HEK293 (cell line): ENCODE measurements around the gene CSPG4.

ENCODE experiments used
- CTCF ChIA-PET: fragments of 350-600 bp; formaldehyde crosslinking; extraction: SDS; loops from one replicate; lab custom pipeline; 2021; ENCODE audit warnings: antibody characterized with exemption; lab: Yijun Ruan, JAX
- POLR2A ChIA-PET: fragments of 300-600 bp; formaldehyde crosslinking; extraction: SDS; loops from one replicate; lab custom pipeline; 2020; ENCODE audit warnings: antibody characterized with exemption, inconsistent platforms; lab: Yijun Ruan, JAX
- H3K27ac ChIP-seq: fragments of 200-500 bp; sonication (Bioruptor generic); 2 replicates; pipeline ENCODE4 v1.5.1; 2014; ENCODE audit warnings: low read depth, low read length, control low read depth, inconsistent platforms; ENCODE audit errors: extremely low read depth
- H3K36me3 ChIP-seq, 2 experiments: fragments of 200-500 bp in 1 of 2; sonication (Bioruptor generic) in 1 of 2; 1 replicate in 1 of 2; 2 replicates in 1 of 2; pipeline ENCODE4 v1.5.1; 2014 to 2017; ENCODE audit warnings: inconsistent platforms in 2 of 2, low read length in 2 of 2; ENCODE audit not compliant: control insufficient read depth in 2 of 2, insufficient read depth in 1 of 2
- H3K4me1 ChIP-seq: fragments of 200-500 bp; sonication (Bioruptor generic); 2 replicates; pipeline ENCODE4 v1.5.1; 2014; ENCODE audit warnings: mild to moderate bottlenecking, low read length, inconsistent platforms; ENCODE audit not compliant: control insufficient read depth, insufficient read depth
- H3K4me3 ChIP-seq: 2 replicates; pipeline ENCODE4 v1.5.1; 2011; ENCODE audit warnings: low read depth, mild to moderate bottlenecking, control low read depth, low read length, moderate library complexity
- H3K9me3 ChIP-seq: fragments of 200-500 bp; sonication (Bioruptor generic); 2 replicates; pipeline ENCODE4 v1.5.1; 2014; ENCODE audit warnings: low read depth, low read length, inconsistent platforms; ENCODE audit not compliant: control insufficient read depth, insufficient read depth
- HOXA7 ChIP-seq: sonication (generic); formaldehyde crosslinking; IDR thresholded peaks from 2 replicates; pipeline ENCODE4 v1.8.1; 2022; ENCODE audit warnings: missing genetic modification reagents, borderline replicate concordance
- SALL2 ChIP-seq: fragments of 450-650 bp; formaldehyde crosslinking; IDR thresholded peaks from 2 replicates; pipeline ENCODE4 v1.5.0; 2017; ENCODE audit warnings: missing biosample characterization, mild to moderate bottlenecking, missing genetic modification characterization, borderline replicate concordance
- SP2 ChIP-seq: fragments of 450-650 bp; formaldehyde crosslinking; IDR thresholded peaks from 2 replicates; pipeline ENCODE4 v1.5.1; 2016; ENCODE audit warnings: missing biosample characterization, missing genetic modification characterization
- YY1 ChIP-seq: fragments of 450-650 bp; formaldehyde crosslinking; IDR thresholded peaks from 2 replicates; pipeline ENCODE4 v1.5.1; 2018; ENCODE audit warnings: missing biosample characterization, missing genetic modification characterization
- ZNF16 ChIP-seq: fragments of 450-650 bp; formaldehyde crosslinking; IDR thresholded peaks from 2 replicates; pipeline ENCODE4 v1.5.1; 2016; ENCODE audit warnings: low read depth, missing biosample characterization, missing genetic modification characterization
- ZNF202 ChIP-seq: fragments of 450-650 bp; formaldehyde crosslinking; IDR thresholded peaks from 2 replicates; pipeline ENCODE4 v1.5.1; 2016; ENCODE audit warnings: missing biosample characterization, missing genetic modification characterization, borderline replicate concordance
- ZNF223 ChIP-seq: fragments of 450-650 bp; formaldehyde crosslinking; IDR thresholded peaks from 2 replicates; pipeline ENCODE4 v1.5.1; 2016; ENCODE audit warnings: missing biosample characterization, missing genetic modification characterization
- ZNF292 ChIP-seq: fragments of 450-650 bp; formaldehyde crosslinking; IDR thresholded peaks from 2 replicates; pipeline ENCODE4 v1.5.1; 2016; ENCODE audit warnings: low read depth, missing biosample characterization, missing genetic modification characterization, borderline replicate concordance
- ZNF341 ChIP-seq: fragments of 450-650 bp; formaldehyde crosslinking; IDR thresholded peaks from 2 replicates; pipeline ENCODE4; 2016; ENCODE audit warnings: low read depth, missing biosample characterization, missing genetic modification characterization
- ZNF350 ChIP-seq: fragments of 450-650 bp; formaldehyde crosslinking; IDR thresholded peaks from 2 replicates; pipeline ENCODE4 v1.5.0; 2017; ENCODE audit warnings: missing biosample characterization, mild to moderate bottlenecking, missing genetic modification characterization
- ZNF488 ChIP-seq: fragments of 450-650 bp; formaldehyde crosslinking; IDR thresholded peaks from 2 replicates; pipeline ENCODE4 v1.5.1; 2016; ENCODE audit warnings: missing biosample characterization, missing genetic modification characterization
- ZNF521 ChIP-seq: fragments of 450-650 bp; formaldehyde crosslinking; IDR thresholded peaks from 2 replicates; pipeline ENCODE4 v1.5.1; 2017; ENCODE audit warnings: missing biosample characterization, mild to moderate bottlenecking, missing genetic modification characterization
- ZNF624 ChIP-seq: fragments of 450-650 bp; formaldehyde crosslinking; IDR thresholded peaks from 2 replicates; pipeline ENCODE4 v1.5.1; 2017; ENCODE audit warnings: missing biosample characterization, missing genetic modification characterization
- ZNF626 ChIP-seq: fragments of 450-650 bp; sonication (Bioruptor Pico); formaldehyde crosslinking; IDR thresholded peaks from 2 replicates; pipeline ENCODE4 v1.5.1; 2018; ENCODE audit warnings: missing biosample characterization, missing genetic modification characterization, inconsistent platforms
- ZNF785 ChIP-seq: fragments of 450-650 bp; formaldehyde crosslinking; IDR thresholded peaks from 2 replicates; pipeline ENCODE4 v1.5.1; 2016; ENCODE audit warnings: missing biosample characterization, missing genetic modification characterization
- TF ChIP-seq, protein P1 (sequence below): fragments of 450-650 bp; formaldehyde crosslinking; IDR thresholded peaks from 2 replicates; pipeline ENCODE4 v1.5.0; 2017; ENCODE audit warnings: missing biosample characterization, missing genetic modification characterization, borderline replicate concordance
- TF ChIP-seq, protein P2 (sequence below): fragments of 450-650 bp; formaldehyde crosslinking; IDR thresholded peaks from 2 replicates; pipeline ENCODE4 v1.5.1; 2016; ENCODE audit warnings: missing biosample characterization, missing genetic modification characterization
- TF ChIP-seq, protein P3 (sequence below): fragments of 450-650 bp; formaldehyde crosslinking; IDR thresholded peaks from 2 replicates; pipeline ENCODE4 v1.5.1; 2017; ENCODE audit warnings: missing biosample characterization, missing genetic modification characterization
- TF ChIP-seq, protein P4 (sequence below): fragments of 450-650 bp; IDR thresholded peaks from 2 replicates; pipeline ENCODE4 v1.5.1; 2018; ENCODE audit warnings: missing biosample characterization, missing genetic modification characterization

Gene CSPG4

DNA sequence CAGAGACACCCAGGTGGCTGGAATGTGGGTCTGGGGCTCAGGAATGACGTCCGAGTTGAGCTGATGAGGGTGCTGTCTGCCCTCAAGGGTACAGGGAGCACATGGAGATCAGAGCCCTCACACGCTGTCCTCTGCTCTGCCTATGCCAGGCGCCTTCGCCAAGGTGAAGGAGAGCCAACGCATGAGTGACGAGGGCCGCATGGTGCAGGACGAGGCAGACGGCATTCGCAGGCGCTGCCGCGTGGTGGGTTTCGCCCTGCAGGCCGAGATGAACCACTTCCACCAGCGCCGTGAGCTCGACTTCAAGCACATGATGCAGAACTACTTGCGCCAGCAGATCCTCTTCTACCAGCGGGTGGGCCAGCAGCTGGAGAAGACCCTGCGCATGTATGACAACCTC lies 55.8 kb downstream of the CSPG4 start (continued):
- TF ChIP-seq, protein P1, sequence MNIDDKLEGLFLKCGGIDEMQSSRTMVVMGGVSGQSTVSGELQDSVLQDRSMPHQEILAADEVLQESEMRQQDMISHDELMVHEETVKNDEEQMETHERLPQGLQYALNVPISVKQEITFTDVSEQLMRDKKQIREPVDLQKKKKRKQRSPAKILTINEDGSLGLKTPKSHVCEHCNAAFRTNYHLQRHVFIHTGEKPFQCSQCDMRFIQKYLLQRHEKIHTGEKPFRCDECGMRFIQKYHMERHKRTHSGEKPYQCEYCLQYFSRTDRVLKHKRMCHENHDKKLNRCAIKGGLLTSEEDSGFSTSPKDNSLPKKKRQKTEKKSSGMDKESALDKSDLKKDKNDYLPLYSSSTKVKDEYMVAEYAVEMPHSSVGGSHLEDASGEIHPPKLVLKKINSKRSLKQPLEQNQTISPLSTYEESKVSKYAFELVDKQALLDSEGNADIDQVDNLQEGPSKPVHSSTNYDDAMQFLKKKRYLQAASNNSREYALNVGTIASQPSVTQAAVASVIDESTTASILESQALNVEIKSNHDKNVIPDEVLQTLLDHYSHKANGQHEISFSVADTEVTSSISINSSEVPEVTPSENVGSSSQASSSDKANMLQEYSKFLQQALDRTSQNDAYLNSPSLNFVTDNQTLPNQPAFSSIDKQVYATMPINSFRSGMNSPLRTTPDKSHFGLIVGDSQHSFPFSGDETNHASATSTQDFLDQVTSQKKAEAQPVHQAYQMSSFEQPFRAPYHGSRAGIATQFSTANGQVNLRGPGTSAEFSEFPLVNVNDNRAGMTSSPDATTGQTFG (tag by site-specific recombination) = no peak
- TF ChIP-seq ZNF626 (tag by site-specific recombination) = no peak

GRCh38 chr15:75656331-75656730 lies 56.3 kb downstream of the CSPG4 start:
- ChIA-PET POLR2A (no interaction called here), CTCF (no interaction called here)
- TF ChIP-seq ZNF785 (tag by site-specific recombination) (no peak), SALL2 (tag by site-specific recombination) (no peak), SP2 (no peak), ZNF292 (tag by site-specific recombination) (no peak), YY1 (no peak), ZNF488 (no peak), ZNF521 (tag by site-specific recombination) (no peak), ZNF16 (tag by site-specific recombination) (no peak), ZNF202 (tag by site-specific recombination) (no peak), HOXA7 (CRISPR knock-in tag) (no peak), ZNF350 (tag by site-specific recombination) (no peak)
- TF ChIP-seq, protein P2, sequence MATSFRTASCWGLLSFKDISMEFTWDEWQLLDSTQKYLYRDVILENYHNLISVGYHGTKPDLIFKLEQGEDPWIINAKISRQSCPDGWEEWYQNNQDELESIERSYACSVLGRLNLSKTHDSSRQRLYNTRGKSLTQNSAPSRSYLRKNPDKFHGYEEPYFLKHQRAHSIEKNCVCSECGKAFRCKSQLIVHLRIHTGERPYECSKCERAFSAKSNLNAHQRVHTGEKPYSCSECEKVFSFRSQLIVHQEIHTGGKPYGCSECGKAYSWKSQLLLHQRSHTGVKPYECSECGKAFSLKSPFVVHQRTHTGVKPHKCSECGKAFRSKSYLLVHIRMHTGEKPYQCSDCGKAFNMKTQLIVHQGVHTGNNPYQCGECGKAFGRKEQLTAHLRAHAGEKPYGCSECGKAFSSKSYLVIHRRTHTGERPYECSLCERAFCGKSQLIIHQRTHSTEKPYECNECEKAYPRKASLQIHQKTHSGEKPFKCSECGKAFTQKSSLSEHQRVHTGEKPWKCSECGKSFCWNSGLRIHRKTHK (tag by site-specific recombination) = no peak
- no peak overlapping the region for H3K27ac ChIP-seq
- H3K9me3 ChIP-seq = no peaks in the 10 kb centered on the region
- peaks cover 0 to 9% of the 10 kb centered on the region in 2 experiments; a peak in 1 of 3 replicates for H3K36me3 ChIP-seq
- H3K4me3 ChIP-seq = no peak overlapping the region
- H3K4me1 ChIP-seq = no peaks in the 10 kb centered on the region

DNA sequence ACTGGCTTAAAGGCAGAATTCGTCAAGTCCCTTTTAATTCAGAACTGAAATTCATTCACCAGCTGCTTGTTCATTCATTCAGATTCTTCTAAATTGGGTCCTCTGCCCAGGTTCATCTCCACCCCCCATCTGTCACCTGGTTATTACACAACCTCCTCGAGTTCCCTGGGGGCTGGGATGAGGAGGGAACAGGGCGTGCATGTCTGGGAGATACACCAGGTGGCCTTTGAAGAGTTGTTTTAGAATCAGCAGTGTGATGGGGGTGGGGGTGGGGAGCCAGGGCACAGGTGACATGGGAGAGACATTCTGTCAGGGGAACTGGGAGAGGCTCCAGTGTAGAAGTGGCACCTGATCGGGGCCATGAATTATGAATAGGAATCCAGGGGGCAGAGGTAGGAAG lies 56.7 kb downstream of the CSPG4 start:
- Histone ChIP-seq H3K27ac (no peak overlapping the region), H3K9me3 (no peaks in the 10 kb centered on the region), H3K4me3 (no peak overlapping the region), H3K36me3 (peaks cover 0 to 9% of the 10 kb centered on the region in 2 experiments; a peak in 1 of 3 replicates), H3K4me1 (no peaks in the 10 kb centered on the region)
- no peak for TF ChIP-seq ZNF341
- TF ChIP-seq, protein P3, sequence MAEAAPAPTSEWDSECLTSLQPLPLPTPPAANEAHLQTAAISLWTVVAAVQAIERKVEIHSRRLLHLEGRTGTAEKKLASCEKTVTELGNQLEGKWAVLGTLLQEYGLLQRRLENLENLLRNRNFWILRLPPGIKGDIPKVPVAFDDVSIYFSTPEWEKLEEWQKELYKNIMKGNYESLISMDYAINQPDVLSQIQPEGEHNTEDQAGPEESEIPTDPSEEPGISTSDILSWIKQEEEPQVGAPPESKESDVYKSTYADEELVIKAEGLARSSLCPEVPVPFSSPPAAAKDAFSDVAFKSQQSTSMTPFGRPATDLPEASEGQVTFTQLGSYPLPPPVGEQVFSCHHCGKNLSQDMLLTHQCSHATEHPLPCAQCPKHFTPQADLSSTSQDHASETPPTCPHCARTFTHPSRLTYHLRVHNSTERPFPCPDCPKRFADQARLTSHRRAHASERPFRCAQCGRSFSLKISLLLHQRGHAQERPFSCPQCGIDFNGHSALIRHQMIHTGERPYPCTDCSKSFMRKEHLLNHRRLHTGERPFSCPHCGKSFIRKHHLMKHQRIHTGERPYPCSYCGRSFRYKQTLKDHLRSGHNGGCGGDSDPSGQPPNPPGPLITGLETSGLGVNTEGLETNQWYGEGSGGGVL (tag by site-specific recombination) = no peak
- no peak for TF ChIP-seq ZNF624 (tag by site-specific recombination)
- TF ChIP-seq, protein P4, sequence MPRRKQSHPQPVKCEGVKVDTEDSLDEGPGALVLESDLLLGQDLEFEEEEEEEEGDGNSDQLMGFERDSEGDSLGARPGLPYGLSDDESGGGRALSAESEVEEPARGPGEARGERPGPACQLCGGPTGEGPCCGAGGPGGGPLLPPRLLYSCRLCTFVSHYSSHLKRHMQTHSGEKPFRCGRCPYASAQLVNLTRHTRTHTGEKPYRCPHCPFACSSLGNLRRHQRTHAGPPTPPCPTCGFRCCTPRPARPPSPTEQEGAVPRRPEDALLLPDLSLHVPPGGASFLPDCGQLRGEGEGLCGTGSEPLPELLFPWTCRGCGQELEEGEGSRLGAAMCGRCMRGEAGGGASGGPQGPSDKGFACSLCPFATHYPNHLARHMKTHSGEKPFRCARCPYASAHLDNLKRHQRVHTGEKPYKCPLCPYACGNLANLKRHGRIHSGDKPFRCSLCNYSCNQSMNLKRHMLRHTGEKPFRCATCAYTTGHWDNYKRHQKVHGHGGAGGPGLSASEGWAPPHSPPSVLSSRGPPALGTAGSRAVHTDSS (tag by site-specific recombination) = no peak
- no peak for TF ChIP-seq ZNF223 (tag by site-specific recombination)
- ChIA-PET POLR2A (no interaction called here), CTCF (interaction anchor here (0.7 kb wide), 1 partner anchor 296 kb away, joined by 3 read pairs; no protein-coding TSS in a partner anchor)
